Mesothelial cell of epicardium (in vitro differentiated cells): Measurements from ENCODE around the gene ZNF100. TPM values are rescaled to one million over a fixed set of nuclear protein-coding genes. Genes with fewer than 3 reads are reported as not detected.
"Not testable (repeated sequence)": the region's sequence is repeated elsewhere in the genome, so short reads cannot be mapped to it uniquely, and the experiment has no call there.

Experiments
- DNase-seq, 2 experiments: peaks; one replicate each; pipeline ENCODE4 v3.0.0; 2021; ENCODE audit warnings: low spot score in 2 of 2; ENCODE audit not compliant: unreplicated experiment in 2 of 2
- H3K27ac Mint-ChIP-seq: 2 replicates; pipeline ENCODE4 v1.8.0; 2021; ENCODE audit warnings: mixed read lengths
- H3K27me3 Mint-ChIP-seq: 2 replicates; pipeline ENCODE4 v1.8.0; 2021; ENCODE audit warnings: low read depth, mixed read lengths
- H3K36me3 Mint-ChIP-seq: 2 replicates; pipeline ENCODE4 v1.8.0; 2021; ENCODE audit warnings: mixed read lengths
- H3K4me1 Mint-ChIP-seq: 2 replicates; pipeline ENCODE4 v1.8.0; 2021; ENCODE audit warnings: mixed read lengths
- H3K4me3 Mint-ChIP-seq: 2 replicates; pipeline ENCODE4 v1.8.0; 2021; ENCODE audit warnings: mild to moderate bottlenecking, moderate library complexity, mixed read lengths
- H3K9me3 Mint-ChIP-seq: 2 replicates; pipeline ENCODE4 v1.8.0; 2021; ENCODE audit warnings: mixed read lengths
- CTCF ChIP-seq: fragments of 200-600 bp; sonication (generic); IDR thresholded peaks from one replicate; pipeline ENCODE4 v1.5.0; 2021; ENCODE audit warnings: antibody characterized with exemption; ENCODE audit not compliant: unreplicated experiment
- total RNA-seq: library from RNA; stranded (reverse); gene quantifications from 3 replicates; pipeline ENCODE4 v1.2.1, GENCODE V29; 2021

The ZNF100 gene
- total RNA-seq: 20.1 to 21.2 TPM (median 21.2 TPM) in 3 replicates

- no peaks in the 10 kb centered on the region for H3K27me3 Mint-ChIP-seq
- no peak for TF ChIP-seq CTCF
- peak; percentile 71 to 88 for DNase-seq
Observed at GRCh38 chr19:21767065-21767800, at the start of gene ZNF100. TSS of gene ZNF100 (minus strand) at chr19:21767579. CDS start at chr19:21767429, 150 bp downstream.

GRCh38 chr19:21812448-21812847 is 45.1 kb upstream of the ZNF100 start:
- no peak for TF ChIP-seq CTCF
- Mint-ChIP-seq H3K9me3 (peaks cover 56% of the 10 kb centered on the region), H3K36me3 (peaks cover 88% of the 10 kb centered on the region), H3K27ac (no peak overlapping the region), H3K27me3 (no peaks in the 10 kb centered on the region), H3K4me3 (no peak overlapping the region), H3K4me1 (no peaks in the 10 kb centered on the region)
- no peak for DNase-seq

More at GRCh38 chr19:21767065-21767800, at the start of gene ZNF100:
- H3K27ac Mint-ChIP-seq: peak within 1 kb of the TSS; percentile 96
- H3K4me3 Mint-ChIP-seq: peak within 1 kb of the TSS; percentile 92
- peaks cover 25% of the 10 kb centered on the region for H3K36me3 Mint-ChIP-seq
- peaks cover 17% of the 10 kb centered on the region for H3K4me1 Mint-ChIP-seq
- H3K9me3 Mint-ChIP-seq: peaks cover 5% of the 10 kb centered on the region

GRCh38 chr19:21808400-21809000 is 41.1 kb upstream of the ZNF100 start:
- not testable (repeated sequence) for H3K27ac Mint-ChIP-seq, H3K4me1 Mint-ChIP-seq, H3K27me3 Mint-ChIP-seq, DNase-seq, H3K4me3 Mint-ChIP-seq
- Mint-ChIP-seq H3K9me3 (peaks cover 61% of the 10 kb centered on the region), H3K36me3 (peaks cover 78% of the 10 kb centered on the region)

GRCh38 chr19:21789466-21790085 is 22.2 kb upstream of the ZNF100 start:
- H3K27me3 Mint-ChIP-seq: no peaks in the 10 kb centered on the region
- TF ChIP-seq CTCF: no peak
- H3K4me1 Mint-ChIP-seq: no peaks in the 10 kb centered on the region
- peaks cover 64% of the 10 kb centered on the region for H3K9me3 Mint-ChIP-seq
- no peak overlapping the region for H3K27ac Mint-ChIP-seq
- H3K36me3 Mint-ChIP-seq: peaks cover 1% of the 10 kb centered on the region
- no peak overlapping the region for H3K4me3 Mint-ChIP-seq
- DNase-seq: no peak

- no peak for TF ChIP-seq CTCF
- no peak for DNase-seq
- H3K27ac Mint-ChIP-seq: no peak overlapping the region
- H3K9me3 Mint-ChIP-seq: peaks cover 62% of the 10 kb centered on the region
- no peaks in the 10 kb centered on the region for H3K4me1 Mint-ChIP-seq
- H3K36me3 Mint-ChIP-seq: peaks cover 1% of the 10 kb centered on the region
- no peaks in the 10 kb centered on the region for H3K27me3 Mint-ChIP-seq
- H3K4me3 Mint-ChIP-seq: no peak overlapping the region
Observed at GRCh38 chr19:21786936-21787335, 19.6 kb upstream of the ZNF100 start.

GRCh38 chr19:21775792-21776191 is 8.4 kb upstream of the ZNF100 start:
- H3K36me3 Mint-ChIP-seq, H3K4me1 Mint-ChIP-seq, H3K27me3 Mint-ChIP-seq, DNase-seq, H3K4me3 Mint-ChIP-seq, H3K27ac Mint-ChIP-seq: not testable (repeated sequence)
- peaks cover 22% of the 10 kb centered on the region for H3K9me3 Mint-ChIP-seq

- H3K4me3 Mint-ChIP-seq: peak overlapping the region; percentile 92
- H3K36me3 Mint-ChIP-seq: peaks cover 30% of the 10 kb centered on the region
- not testable (repeated sequence) for DNase-seq, H3K9me3 Mint-ChIP-seq, H3K27me3 Mint-ChIP-seq
- H3K27ac Mint-ChIP-seq: peak overlapping the region; percentile 96
- H3K4me1 Mint-ChIP-seq: peaks cover 17% of the 10 kb centered on the region
Observed at GRCh38 chr19:21766705-21767064, 694 bp downstream of the ZNF100 start.
